ENCODE results near the gene CRISPLD2.

CRISPLD2 gene

GRCh38 chr16:84844559-84845495 lies 25.0 kb downstream of the CRISPLD2 start:
- Histone ChIP-seq H3K4me1 (ENCODE audit: control insufficient read depth, insufficient read depth, low read length) (no peaks in the 10 kb centered on the region), H3K9me3 (ENCODE audit: control insufficient read depth, insufficient read depth, low read depth, low read length) (no peaks in the 10 kb centered on the region), H3K4me3 (ENCODE audit: low read depth, low read length) (no peak overlapping the region), H3K36me3 (ENCODE audit: control insufficient read depth in 2 of 2, insufficient read depth in 1 of 2, low read length in 2 of 2) (no peaks in the 10 kb centered on the region), H3K27ac (ENCODE audit: extremely low read depth, low read depth, low read length) (no peak overlapping the region)
- ChIA-PET CTCF (interaction anchor here (0.6 kb wide), 1 partner anchor 1244 kb away, joined by 4 read pairs; no protein-coding TSS in a partner anchor), POLR2A (no interaction called here)
- peak; percentile 29; the same call in 1 of the 2 replicates for TF ChIP-seq ZIC2 (tag by site-specific recombination; IDR thresholded peaks at IDR 0.05)
- no peak for TF ChIP-seq ZNF311 (tag by site-specific recombination; IDR thresholded peaks at IDR 0.05; ENCODE audit: borderline replicate concordance)

- Histone ChIP-seq H3K27ac (ENCODE audit: extremely low read depth, low read depth, low read length) (no peak overlapping the region), H3K4me3 (ENCODE audit: low read depth, low read length) (no peak overlapping the region), H3K36me3 (ENCODE audit: control insufficient read depth in 2 of 2, insufficient read depth in 1 of 2, low read length in 2 of 2) (no peaks in the 10 kb centered on the region), H3K4me1 (ENCODE audit: control insufficient read depth, insufficient read depth, low read length) (no peaks in the 10 kb centered on the region), H3K9me3 (ENCODE audit: control insufficient read depth, insufficient read depth, low read depth, low read length) (no peaks in the 10 kb centered on the region)
- POLR2A ChIA-PET, result no interaction called here
- CTCF ChIA-PET, result interaction anchor here (0.6 kb wide), 1 partner anchor 1245 kb away, joined by 4 read pairs; no protein-coding TSS in a partner anchor
- TF ChIP-seq KLF1 (tag by site-specific recombination; IDR thresholded peaks at IDR 0.05), result peak; percentile 60; the same call in 1 of the 2 replicates
- peak; percentile 80 for TF ChIP-seq KLF9 (tag by site-specific recombination; IDR thresholded peaks at IDR 0.05; ENCODE audit: low read depth)
- TF ChIP-seq ZBTB1 (tag by site-specific recombination; IDR thresholded peaks at IDR 0.05), result no peak
- TF ChIP-seq ZBTB26 (tag by site-specific recombination; optimal IDR thresholded peaks at IDR 0.05), result no peak
- TF ChIP-seq ZIC2 (tag by site-specific recombination; IDR thresholded peaks at IDR 0.05), result peak; percentile 68
- TF ChIP-seq ZNF146 (tag by site-specific recombination; IDR thresholded peaks at IDR 0.05), result no peak
- TF ChIP-seq GLIS1 (tag by site-specific recombination; IDR thresholded peaks at IDR 0.05), result peak; percentile 30; the same call in 1 of the 2 replicates
- TF ChIP-seq SP3 (tag by site-specific recombination; IDR thresholded peaks at IDR 0.05), result no peak
- no peak for TF ChIP-seq WT1 (tag by site-specific recombination; IDR thresholded peaks at IDR 0.05)
- TF ChIP-seq ZNF654 (tag by site-specific recombination; IDR thresholded peaks at IDR 0.05; ENCODE audit: low read depth), result no peak
- TF ChIP-seq ZNF501 (tag by site-specific recombination; IDR thresholded peaks at IDR 0.05), result no peak
- no peak for TF ChIP-seq SCRT1 (tag by site-specific recombination; IDR thresholded peaks at IDR 0.05; ENCODE audit: borderline replicate concordance)
- TF ChIP-seq ZNF433 (tag by site-specific recombination; IDR thresholded peaks at IDR 0.05; ENCODE audit: low read depth), result no peak
- TF ChIP-seq YY2 (tag by site-specific recombination; IDR thresholded peaks at IDR 0.05), result no peak
- no peak for TF ChIP-seq ZNF658 (tag by site-specific recombination; IDR thresholded peaks at IDR 0.05)
- TF ChIP-seq ZBTB48 (tag by site-specific recombination; IDR thresholded peaks at IDR 0.05), result no peak
- no peak for TF ChIP-seq ZNF354C (tag by site-specific recombination; IDR thresholded peaks at IDR 0.05; ENCODE audit: borderline replicate concordance, low read depth)
- no peak for TF ChIP-seq ZNF175 (tag by site-specific recombination; IDR thresholded peaks at IDR 0.05)
- TF ChIP-seq BCL6B (tag by site-specific recombination; IDR thresholded peaks at IDR 0.05), result no peak
- TF ChIP-seq KLF8 (tag by site-specific recombination; IDR thresholded peaks at IDR 0.05), result no peak
- no peak for TF ChIP-seq ZNF626 (tag by site-specific recombination; IDR thresholded peaks at IDR 0.05)
- TF ChIP-seq ZBTB44 (tag by site-specific recombination; IDR thresholded peaks at IDR 0.05), result no peak
- no peak for TF ChIP-seq KLF7 (tag by site-specific recombination; IDR thresholded peaks at IDR 0.05; ENCODE audit: borderline replicate concordance)
- no peak for TF ChIP-seq ZNF211 (tag by site-specific recombination; IDR thresholded peaks at IDR 0.05; ENCODE audit: low read depth)
- TF ChIP-seq GFI1B (tag by site-specific recombination; IDR thresholded peaks at IDR 0.05), result no peak
- TF ChIP-seq ZNF621 (tag by site-specific recombination; IDR thresholded peaks at IDR 0.05), result no peak
- no peak for TF ChIP-seq ZNF148 (tag by site-specific recombination; IDR thresholded peaks at IDR 0.05; ENCODE audit: borderline replicate concordance)
Measured at GRCh38 chr16:84845496-84846002, 25.8 kb downstream of the CRISPLD2 start.

All from HEK293 (cell line).